ENCODE data around the gene GPRC5D. TPM values are rescaled to one million over a fixed set of nuclear protein-coding genes. Genes with fewer than 3 reads are reported as not detected.

Gene GPRC5D
- total and polyA plus RNA-seq, 9 of the 15 experiments (the other 6 are each of a cell fraction or from before 2014, with no cell fraction given), result 1.0 to 1.1 TPM; not detected in 7

GRCh38 chr12:12951504-12951903 is 466 bp downstream of the GPRC5D start:
- DNase-seq (ENCODE audit: extremely low read depth in 1 of 4, low spot score in 3 of 4) (no peak), ATAC-seq (no peak), FAIRE-seq (no peak)
- POLR2A ChIA-PET, result interaction anchor here (0.6 kb wide), 1 partner anchor 215 kb away, joined by 3 read pairs; no protein-coding TSS in a partner anchor
- no peak overlapping the region for H3K27ac ChIP-seq (ENCODE audit: extremely low read depth, low read depth, low read length)
- H3K9me1 ChIP-seq (ENCODE audit: control insufficient read depth, insufficient read depth, low read length), result no peaks in the 10 kb centered on the region
- no peak overlapping the region for H3K9ac ChIP-seq (ENCODE audit: insufficient read depth in 1 of 2, low read depth in 2 of 2, low read length in 2 of 2)
- no peaks in the 10 kb centered on the region for H4K20me1 ChIP-seq (replicated peaks; ENCODE audit: control insufficient read depth, insufficient read depth, low read length)
- H2AFZ ChIP-seq (ENCODE audit: low read depth, low read length), result no peak overlapping the region
- 78% methylated on average over 1 of the region's 1 CpG for WGBS (ENCODE audit: insufficient coverage, low coverage, missing lambda C conversion rate)
- TF ChIP-seq ZNF354B (CRISPR knock-in tag; IDR thresholded peaks at IDR 0.05) (no peak), KDM1A (IDR thresholded peaks at IDR 0.05) (no peak), KAT2B (IDR thresholded peaks at IDR 0.05; ENCODE audit: low read depth, low read length) (no peak), ESRRB (CRISPR knock-in tag; IDR thresholded peaks at IDR 0.05; ENCODE audit: borderline replicate concordance) (no peak), PHF20 (IDR thresholded peaks at IDR 0.05; ENCODE audit: partially characterized antibody) (no peak), NFYB (IDR thresholded peaks at IDR 0.05; ENCODE audit: extremely low read depth, insufficient read length) (no peak), TAL1 (IDR thresholded peaks at IDR 0.05) (no peak)
- peaks cover 9% of the 10 kb centered on the region; the same call in 1 of the 3 replicates for H3K36me3 ChIP-seq (ENCODE audit: control insufficient read depth, insufficient read depth, low read length)
- H3K9me3 ChIP-seq (replicated peaks; ENCODE audit: control insufficient read depth, insufficient read depth, low read depth, low read length), result no peaks in the 10 kb centered on the region
- CTCF ChIA-PET (ENCODE audit: low intra/inter-chr PET ratio), result no interaction called here
- intact Hi-C loops (cut with micrococcal nuclease), result no loop called here
- no peaks in the 10 kb centered on the region for H3K27me3 ChIP-seq (ENCODE audit: control insufficient read depth in 2 of 2, insufficient read depth in 2 of 2, low read length in 2 of 2)
- H3K4me1 ChIP-seq (replicated peaks in 1 of 2; ENCODE audit: control insufficient read depth in 2 of 2, insufficient read depth in 2 of 2, low read length in 2 of 2), result no peaks in the 10 kb centered on the region
- H3K4me2 ChIP-seq (ENCODE audit: insufficient read depth, low read length), result no peak overlapping the region
- H3K4me3 ChIP-seq, result no peak overlapping the region
- in situ Hi-C loops (cut with MboI), result no loop called here
- H3K79me2 ChIP-seq (ENCODE audit: control insufficient read depth, insufficient read depth, low read length), result no peaks in the 10 kb centered on the region
- no TSS peak for BruUV-seq (replicated peaks)

- Histone ChIP-seq H3K27ac (ENCODE audit: extremely low read depth, low read depth, low read length) (no peak overlapping the region), H3K9me1 (ENCODE audit: control insufficient read depth, insufficient read depth, low read length) (no peaks in the 10 kb centered on the region), H3K79me2 (ENCODE audit: control insufficient read depth, insufficient read depth, low read length) (no peaks in the 10 kb centered on the region), H3K4me3 (no peak overlapping the region), H3K9me3 (replicated peaks; ENCODE audit: control insufficient read depth, insufficient read depth, low read depth, low read length) (no peaks in the 10 kb centered on the region), H3K36me3 (ENCODE audit: control insufficient read depth, insufficient read depth, low read length) (peaks cover 9% of the 10 kb centered on the region; the same call in 1 of the 3 replicates), H3K27me3 (ENCODE audit: control insufficient read depth in 2 of 2, insufficient read depth in 2 of 2, low read length in 2 of 2) (no peaks in the 10 kb centered on the region), H3K9ac (ENCODE audit: insufficient read depth in 1 of 2, low read depth in 2 of 2, low read length in 2 of 2) (no peak overlapping the region), H3K4me2 (ENCODE audit: insufficient read depth, low read length) (no peak overlapping the region), H3K4me1 (replicated peaks in 1 of 2; ENCODE audit: control insufficient read depth in 2 of 2, insufficient read depth in 2 of 2, low read length in 2 of 2) (no peaks in the 10 kb centered on the region), H2AFZ (ENCODE audit: low read depth, low read length) (no peak overlapping the region), H4K20me1 (replicated peaks; ENCODE audit: control insufficient read depth, insufficient read depth, low read length) (no peaks in the 10 kb centered on the region)
- intact Hi-C loops (cut with micrococcal nuclease), result no loop called here
- ATAC-seq, result no peak
- POLR2A ChIA-PET, result interaction anchor here (0.7 kb wide), 1 partner anchor 20 kb away, joined by 3 read pairs; no protein-coding TSS in a partner anchor
- no peak for TF ChIP-seq POLR3A (IDR thresholded peaks at IDR 0.05; ENCODE audit: borderline replicate concordance, extremely low read depth, insufficient read depth, insufficient read length)
- in situ Hi-C loops (cut with MboI), result no loop called here
- no peak for DNase-seq (ENCODE audit: extremely low read depth in 1 of 4, low spot score in 3 of 4)
- FAIRE-seq, result no peak
- 86% methylated on average over 4 of the region's 4 CpGs for WGBS (ENCODE audit: insufficient coverage, low coverage, missing lambda C conversion rate)
- CTCF ChIA-PET (ENCODE audit: low intra/inter-chr PET ratio), result no interaction called here
- BruUV-seq (replicated peaks), result no TSS peak
These were observed 4.1 kb downstream of the GPRC5D start for GRCh38 chr12:12947902-12948301.
